NCI-H226 (cell line): ENCODE data around the gene DOHH.

ENCODE experiments used
- DNase-seq: peaks from one replicate; pipeline ENCODE4 v3.0.0-alpha.2; 2015

The DOHH gene

DNA sequence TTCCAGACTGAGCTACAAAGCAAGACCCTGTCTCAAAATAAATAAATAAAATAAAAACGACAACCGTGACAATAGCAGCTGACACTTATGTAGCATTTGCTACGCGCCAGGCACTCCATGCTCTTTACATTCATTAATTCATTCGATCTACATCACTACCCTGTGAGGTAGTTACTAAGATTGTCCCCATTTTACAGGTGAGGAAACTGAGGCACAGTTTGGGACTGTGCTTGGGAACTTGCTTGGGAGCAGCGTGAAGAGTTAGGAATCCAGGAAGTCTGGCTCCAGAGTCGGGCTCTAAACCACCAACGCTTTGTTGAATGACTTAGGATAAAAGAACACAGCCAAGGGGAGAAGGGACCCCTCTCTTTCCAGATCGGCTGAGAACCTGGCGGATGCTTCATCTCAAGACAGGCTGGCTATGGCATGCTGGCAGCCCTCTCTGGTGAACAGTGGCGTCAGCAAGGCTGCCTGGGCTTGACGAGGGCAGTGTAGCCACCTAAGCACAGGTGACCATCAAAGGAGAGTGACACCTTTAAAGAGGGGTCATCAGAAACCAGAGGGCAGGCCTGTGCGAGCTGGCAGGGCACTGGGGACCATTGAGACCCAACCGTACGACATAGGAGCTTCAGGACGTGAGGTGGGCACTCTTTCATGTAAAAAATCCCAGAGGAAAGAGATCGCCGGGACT lies 591 bp downstream of the DOHH start:
- DNase-seq: no peak

DNA sequence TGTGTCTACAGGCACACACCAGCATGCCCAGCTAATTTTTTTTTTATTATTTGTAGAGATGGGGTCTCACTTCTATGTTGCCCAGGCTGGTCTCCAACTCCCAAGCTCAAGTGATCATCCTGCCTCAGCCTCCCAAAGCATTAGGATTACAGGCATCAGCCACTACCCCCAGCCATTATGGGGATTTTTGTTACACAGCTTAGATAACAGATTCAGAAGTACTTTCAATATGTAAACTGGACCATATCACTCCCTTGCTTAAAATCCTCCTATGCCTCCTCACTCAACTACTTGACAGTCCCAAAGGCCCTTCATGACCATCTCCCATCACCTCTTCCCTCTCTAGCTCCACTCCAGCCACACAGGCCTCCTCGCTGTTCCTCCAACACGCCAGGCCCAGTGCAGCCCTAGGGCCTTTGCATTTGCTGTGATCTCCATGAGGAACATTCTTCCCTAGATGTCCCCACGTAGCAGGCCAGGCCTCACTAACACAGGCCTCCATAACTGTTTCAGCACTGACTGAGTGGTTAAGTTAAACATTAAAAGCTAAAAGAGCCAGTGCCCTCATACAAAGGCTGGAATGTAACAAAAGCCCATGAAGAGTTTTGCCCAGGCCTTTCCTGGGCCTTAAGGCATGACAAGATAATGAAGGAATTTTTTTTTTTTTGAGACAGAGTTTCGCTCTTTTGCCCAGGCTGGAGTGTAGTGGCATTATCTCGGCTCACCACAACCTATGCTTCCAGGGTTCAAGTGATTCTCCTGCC lies 2.5 kb downstream of the DOHH start:
- DNase-seq: no peak

DNA sequence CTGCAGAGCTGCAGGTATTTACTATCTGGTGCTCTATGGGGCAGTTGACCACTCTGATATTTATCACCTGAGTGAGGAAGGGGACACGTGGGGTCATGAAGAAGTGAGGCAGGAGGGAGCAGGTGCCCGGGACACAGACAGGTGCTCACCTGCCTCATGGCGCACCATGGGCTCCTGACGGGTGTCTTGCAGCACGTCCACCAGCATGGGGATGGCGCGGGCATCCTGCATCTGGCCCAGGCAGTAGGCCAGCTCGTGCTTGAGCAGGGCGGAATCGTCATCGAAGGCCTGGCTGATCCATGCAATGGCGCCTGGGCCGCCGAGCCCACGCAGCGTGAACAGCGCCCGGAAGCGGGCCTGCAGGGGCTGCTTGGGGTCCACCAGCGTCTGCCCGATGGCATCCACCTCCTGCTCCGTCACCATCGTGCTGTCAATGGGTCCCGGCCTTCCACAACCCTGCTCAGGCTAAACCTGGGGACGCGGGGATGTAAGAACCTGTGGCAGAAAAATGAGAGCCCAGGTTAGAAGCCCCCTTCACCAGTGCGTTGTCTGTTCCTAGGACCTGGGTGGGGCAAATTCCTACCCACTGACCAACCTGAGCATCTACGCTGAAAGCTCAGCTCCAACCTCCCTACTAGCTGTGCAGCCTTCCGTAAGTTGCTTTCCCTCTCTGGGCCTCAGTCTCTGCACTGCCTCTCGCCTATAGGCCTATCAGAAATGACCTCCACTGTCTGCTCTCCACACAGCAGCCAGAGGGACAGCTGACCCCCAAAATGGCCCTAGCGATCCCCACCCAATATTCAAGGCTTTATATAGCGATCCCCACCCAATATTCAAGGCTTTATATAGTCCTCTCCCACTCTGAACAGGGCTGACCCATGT lies 3.8 kb downstream of the DOHH start:
- no peak for DNase-seq

DNA sequence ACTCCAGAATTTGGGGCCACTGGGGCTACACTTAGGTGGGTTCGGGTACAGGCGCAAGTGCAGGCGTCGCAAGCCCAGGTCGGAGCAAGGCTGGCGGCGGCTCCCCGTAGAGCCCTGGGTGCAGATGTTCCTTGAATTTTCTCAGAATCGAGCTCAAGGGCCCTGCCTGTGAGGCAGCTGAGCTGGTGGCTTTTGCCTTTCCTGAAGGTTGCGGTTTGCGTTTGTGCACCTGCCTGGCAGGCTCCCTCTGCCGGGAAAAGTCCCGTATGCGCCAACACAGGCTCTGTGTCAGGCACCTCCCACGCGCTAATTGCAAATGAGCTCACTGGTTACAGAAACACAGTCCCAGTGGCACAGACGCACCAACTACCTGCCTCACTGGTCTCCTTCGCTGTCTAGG lies 5.9 kb downstream of the DOHH start:
- DNase-seq: no peak

DNA sequence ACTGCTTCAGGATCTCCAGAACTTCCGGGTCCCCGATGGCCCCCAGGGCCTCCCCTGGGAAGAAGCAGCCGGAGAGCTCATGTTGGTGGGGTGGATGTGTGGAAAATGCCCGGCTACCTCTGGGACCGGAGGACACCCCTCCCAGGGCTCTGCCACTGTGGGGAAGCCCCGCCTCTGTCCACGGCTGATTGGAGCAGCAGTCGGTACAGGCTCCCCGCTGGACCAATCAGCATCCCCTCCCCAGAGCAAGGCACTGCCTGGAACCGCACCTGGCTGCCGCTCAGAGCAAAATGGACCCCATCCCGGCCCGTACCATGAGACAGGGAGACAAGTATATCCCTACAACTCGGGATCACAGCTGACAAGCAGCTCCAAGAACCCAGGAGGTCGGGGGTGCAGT lies 6.4 kb downstream of the DOHH start:
- DNase-seq: peak; percentile 22

DNA sequence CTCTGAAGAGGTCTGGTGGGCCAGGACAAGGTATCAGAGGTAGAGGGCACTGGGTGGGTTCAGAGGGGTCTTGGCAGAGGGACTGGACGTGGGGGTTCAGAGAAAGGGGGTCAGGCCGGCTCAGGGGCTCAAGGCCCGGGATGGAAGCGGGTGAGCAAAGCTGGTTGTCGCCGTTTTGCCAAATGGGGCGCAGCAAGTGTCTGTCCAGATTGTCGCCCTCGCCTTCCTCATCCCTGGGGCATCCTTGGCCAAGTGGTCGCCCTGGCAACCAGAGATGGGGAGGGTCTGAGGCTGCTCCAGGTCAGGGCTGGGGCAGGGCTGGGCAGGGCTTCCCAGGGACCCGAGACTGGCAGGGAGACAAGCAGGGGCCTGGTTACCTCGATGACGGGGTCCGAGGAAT lies 6.8 kb downstream of the DOHH start:
- DNase-seq: no peak

DNA sequence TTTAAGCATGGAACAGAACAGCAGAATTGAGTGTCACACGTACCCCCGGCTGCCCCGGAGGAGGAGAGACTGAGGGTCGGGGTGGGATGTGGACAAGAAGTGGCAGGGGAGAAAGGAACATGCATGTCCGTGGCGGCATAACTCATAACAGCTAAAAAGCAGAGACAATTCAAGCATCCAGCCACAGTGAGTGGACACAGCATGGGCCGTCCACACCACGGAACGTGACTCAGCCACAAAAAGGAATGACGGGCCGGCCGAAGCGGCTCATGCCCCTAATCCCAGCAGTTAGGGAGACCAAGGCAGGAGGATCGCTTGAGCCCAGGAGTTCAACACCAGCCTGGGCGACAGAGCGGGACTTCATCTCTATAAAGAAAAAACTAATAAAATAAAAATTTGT lies 7.6 kb downstream of the DOHH start:
- no peak for DNase-seq

DNA sequence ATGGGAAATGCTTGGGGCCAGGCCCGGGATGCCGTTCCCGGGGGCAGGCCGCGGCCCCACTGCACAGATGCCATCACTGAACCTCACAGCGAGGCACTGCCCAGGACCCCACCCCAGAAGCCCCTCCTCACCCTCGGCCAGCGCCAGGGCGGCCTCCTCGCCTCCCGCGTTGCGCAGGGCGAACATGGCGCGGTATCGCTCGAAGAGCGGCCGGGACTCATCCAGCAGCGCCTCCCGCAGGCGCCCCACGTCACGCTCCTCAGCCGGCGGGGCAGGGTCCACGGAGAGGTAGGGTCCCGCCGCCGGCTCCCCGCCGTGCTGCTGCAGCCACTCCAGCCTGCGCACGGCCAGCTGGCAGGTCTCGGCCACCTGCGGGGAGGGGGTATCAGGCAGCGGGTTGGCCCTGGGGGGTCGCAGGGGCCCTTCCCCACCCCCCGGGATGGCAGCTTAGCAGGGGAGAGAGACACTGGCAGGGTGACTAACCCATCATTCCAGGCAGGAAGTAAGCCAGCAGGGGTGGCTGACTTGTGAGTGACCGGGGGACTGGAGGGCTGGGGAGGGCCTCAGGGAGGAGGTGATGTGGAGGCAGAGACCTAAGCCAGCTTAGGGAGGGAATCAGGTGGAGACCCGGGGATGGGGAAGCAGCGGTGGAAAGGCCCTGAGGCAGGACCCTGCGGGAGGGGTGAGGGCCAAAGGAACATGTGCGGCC lies 8.2 kb downstream of the DOHH start:
- no peak for DNase-seq

DNA sequence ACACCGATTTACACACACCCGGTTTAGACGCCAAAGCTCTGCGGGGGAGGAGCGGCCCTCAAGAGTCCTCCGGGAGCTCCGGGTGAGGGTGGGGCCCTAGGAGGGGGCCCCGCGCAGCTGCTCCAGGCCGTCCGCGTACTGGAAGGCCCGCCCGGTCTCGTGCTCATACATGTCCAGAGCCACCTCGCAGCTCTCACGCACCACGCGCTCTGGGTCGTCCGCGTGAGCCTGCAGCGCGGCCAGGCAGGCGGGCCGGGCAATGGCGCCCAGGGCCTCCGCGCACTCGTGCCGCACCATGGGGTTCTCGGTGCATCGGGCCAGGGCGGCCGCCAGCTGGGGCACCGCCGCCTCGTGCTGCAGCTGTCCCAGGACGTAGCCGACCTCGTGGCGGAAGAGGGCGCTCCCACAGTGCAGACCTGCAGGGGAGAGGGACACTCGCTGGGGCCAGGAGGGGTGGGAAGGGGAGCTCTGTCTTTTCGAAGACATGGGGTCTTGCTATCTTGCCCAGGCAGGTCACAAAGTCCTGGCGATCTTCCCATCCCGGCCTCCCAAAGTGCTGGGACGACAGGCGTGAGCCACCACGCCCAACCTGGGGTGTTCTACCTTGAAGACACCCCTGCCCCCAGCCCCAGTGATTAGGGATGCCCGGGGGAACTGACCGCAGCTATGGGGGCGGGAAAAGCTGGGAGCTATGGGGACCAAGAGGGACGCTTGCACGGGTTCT lies 8.9 kb downstream of the DOHH start:
- no peak for DNase-seq

DNA sequence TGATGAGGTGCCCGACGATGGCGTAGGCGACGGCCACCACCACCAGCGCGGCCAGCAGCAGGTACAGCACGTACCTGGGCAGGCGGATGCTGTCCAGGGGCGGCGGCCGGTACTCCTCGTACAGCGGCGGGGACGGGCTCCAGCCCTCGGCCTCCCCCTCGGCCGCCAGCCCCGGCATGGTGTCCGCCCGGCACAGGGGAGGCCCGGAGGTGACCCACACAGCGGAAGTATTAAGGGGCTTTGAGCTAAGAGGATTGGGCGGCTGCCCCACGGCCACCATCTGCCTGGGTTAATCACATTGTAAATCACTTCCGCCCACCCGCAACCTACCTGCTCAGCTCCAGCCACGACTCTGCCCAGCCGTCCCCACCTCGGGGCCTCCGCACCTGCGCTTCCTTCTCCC lies 17.2 kb downstream of the DOHH start, which contains the start of gene SMIM44:
Gene SMIM44, minus strand, starts transcription at position 216 of the 403 bp plus-strand sequence. Its CDS starts 38 bp downstream, at position 178.
- DNase-seq: no peak

DNA sequence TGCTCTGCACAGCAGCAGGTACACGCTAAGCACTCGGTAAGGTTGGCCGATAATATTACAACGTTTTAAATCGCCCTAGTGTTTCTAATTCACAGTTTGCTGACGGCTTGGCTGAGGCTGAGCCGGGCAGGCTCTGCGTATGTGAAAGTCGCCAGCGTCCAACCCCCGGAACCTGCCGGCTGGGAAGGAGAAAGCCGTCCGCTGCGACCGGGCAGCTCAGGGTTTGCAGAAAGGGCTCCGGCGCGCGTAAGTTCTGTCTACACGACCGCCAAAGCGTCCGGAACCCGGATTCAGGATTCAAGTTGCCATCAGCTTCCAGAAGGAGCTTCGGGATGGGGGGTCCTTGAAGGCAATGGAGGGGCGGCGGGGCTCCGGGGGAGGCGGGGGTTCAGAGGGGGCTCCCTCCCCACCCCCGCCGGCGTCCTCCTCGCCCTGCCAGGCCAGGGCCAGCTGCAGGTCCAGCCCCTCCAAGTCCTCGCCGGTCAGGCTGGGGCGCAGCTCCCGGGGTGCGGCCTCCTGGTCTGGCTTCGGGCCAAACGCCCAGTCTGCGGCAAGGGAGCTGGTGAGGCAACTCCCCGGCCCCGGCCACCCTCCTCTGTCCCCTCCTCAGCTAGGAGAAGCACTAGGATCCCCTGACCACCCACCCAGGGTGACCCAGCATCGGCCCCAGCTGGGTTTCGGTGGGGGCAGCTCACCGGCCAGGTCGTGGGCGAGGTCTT lies 17.8 kb downstream of the DOHH start:
- no peak for DNase-seq

DNA sequence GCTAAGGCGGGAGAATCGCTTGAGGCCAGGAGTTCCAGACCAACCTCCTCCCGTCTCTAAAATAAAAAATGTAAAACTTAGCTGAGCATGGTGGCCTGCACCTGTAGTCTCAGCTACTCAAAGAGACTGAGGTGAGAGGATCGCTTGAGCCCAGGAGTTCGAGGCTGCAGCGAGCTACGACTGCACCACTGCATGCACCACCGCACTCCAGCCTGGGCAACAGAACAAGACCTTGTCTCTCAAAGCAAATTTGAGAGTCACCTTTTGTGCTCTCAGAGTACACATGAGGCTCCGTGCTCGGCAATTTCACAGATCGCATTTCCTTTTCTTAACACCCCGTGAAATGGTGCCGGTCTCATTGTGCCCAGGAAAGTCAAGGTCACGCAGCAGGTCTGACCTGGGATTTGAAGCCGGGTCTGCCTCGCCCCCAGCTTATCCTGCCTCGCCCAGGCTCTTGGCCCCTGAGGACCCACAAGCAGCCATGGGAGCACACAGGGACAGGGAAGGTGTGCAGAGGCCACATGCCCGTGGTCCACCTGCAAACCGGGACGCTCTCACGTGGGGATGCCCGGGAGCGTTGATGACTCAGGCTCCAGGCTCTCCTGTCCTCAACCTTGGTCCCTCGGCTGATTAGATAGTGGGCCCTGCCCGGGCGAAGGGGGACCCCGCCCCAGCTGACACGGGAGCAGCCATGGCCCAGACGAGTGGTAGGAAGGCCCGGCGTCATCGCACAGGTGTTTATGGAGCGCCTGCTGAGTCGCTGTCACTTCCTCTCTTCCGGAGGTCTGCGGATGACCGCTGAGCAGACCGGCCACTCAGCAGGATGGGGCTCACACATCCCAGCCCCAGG lies 19.0 kb downstream of the DOHH start:
- DNase-seq: no peak

DNA sequence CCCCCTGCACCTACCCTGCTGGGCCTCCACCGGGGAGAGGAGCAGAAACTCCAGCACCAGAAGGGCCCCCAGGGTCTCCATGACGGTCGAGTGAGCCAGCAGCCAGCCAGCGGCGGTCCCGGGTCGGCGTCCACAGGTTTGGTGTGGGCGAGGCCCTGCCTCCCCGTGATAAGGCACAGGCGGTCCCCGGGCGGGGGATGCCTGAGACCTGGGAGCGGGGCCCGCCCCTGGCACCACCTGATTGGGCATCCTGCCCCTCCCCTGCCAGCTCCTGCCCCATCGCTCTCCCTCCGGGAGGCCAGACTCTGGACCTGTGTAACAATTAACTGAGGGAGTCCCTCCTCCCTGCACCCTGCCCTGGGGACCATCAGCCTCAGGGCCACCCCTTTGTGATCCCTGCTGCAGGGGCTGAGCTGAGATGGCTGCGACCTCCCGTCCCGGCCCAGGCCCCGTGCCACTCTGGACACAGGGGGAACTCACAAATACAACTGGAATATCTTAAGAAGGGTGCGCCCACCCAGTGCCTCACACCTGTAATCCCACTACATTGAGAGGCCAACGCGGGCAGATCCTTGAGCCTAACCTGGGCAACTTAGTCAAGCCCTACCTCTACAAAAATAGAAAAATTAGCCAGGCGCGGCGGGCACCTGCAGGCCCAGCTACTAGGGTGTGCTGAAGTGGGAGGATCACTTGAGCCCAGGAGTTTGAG lies 19.9 kb downstream of the DOHH start, which contains the start of gene SMIM24:
Gene SMIM24, minus strand, starts transcription at position 143 of the 709 bp plus-strand sequence. Its CDS starts 62 bp downstream, at position 81.
- no peak for DNase-seq

DNA sequence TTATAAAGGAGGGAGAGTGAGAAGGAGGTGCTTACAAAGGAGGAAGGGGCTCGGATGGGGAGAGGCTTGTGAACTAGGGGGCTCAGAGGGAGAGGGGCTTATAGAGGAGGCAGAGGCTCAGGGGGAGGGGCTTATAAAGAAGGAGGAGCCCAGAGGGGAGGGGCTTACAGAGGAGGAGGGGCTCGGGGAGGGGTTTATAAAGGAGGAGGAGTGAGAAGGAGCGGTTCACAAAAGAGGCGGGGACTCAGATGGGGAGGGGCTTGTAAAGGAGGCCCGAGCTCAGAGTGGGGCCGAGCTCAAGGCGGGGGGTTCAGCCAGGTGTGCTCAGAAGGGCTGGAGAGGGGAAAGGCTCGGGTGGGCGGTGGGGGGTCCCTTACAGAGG lies 20.6 kb downstream of the DOHH start:
- no peak for DNase-seq

DNA sequence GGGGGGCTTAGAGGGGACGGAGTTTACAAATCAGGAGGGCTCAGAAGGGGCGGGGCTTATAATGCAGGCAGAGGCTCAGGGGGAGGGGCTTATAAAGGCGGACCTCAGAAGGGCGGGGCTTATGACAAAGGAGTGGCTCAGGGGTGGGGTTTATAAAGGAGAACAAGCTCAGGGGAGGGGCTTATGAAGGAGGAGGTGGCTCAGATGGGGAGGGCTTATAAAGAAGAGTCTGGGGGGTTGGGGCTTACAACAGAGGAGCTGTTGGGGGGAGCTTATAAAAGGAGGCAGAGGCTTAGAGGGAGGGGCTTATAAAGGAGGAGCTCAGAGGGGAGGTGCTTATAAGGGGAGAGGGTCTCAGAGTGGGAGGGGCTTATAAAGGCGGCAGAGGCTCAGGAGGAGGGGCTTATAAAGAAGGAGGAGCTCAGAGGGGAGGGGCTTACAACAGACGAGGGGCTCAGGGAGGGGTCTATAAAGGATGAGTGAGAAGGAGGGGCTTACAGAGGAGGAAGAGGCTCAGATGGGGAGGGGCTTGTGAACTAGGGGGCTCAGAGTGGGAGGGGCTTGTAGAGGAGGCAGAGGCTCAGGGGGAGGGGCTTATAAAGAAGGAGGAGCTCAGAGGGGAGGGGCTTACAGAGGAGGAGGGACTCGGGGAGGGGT lies 21.2 kb downstream of the DOHH start:
- no peak for DNase-seq

DNA sequence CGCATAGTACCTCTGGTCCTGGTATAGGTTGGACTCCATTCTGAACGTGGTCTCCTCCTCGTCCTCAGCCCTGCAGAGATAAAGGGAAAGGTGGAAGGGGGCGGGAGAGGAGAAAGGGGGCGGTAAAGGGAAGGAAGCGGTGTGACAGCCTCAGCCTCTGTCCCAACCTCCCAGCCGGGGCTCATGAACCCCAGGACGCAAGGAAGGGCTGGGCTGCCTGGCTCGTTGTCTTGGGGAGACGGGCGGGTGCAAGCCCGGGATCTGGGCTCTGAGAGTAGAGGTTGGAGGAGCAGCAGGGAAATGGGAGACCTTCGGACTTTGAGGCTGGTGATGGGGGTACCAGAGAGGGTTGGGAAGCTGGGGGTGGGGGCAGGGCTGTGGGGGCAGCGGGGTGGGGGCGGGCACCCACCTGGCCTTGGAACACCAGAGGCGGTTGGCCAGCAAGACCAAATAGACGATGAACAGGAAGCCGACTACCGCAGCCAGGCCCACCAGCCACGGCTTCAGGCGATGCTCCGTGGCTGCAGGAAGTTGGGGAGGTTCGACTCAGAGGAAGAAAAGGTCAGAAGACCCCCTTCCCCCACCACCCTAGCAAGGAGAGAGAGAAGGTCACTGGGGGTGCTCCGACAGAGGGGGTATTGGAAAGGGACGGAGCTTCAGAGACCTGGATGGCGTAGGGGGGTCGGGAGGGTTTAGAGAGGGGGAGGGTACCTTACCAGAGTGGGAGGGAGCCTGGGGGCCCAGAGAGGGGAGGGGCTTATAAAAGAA lies 21.9 kb downstream of the DOHH start:
- DNase-seq: no peak

DNA sequence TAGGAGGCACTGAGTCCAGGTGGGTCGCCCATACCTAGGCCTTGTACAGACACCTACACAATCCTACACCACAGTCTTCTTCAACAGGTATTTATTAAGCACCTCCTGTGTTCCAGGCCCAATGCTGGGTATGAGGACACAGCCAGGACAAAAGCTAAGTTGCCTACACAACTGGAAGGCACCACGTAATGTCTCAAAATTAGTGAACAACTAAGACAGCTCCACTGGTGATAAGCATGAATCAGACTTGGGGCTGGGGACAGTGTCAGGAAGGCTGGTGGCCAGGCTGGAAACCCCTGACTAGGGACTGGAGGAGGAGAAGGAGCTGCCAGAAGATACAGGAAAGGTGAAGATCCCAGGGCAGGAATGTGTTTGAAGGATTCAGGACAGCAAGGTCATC lies 22.5 kb downstream of the DOHH start:
- DNase-seq: no peak

DNA sequence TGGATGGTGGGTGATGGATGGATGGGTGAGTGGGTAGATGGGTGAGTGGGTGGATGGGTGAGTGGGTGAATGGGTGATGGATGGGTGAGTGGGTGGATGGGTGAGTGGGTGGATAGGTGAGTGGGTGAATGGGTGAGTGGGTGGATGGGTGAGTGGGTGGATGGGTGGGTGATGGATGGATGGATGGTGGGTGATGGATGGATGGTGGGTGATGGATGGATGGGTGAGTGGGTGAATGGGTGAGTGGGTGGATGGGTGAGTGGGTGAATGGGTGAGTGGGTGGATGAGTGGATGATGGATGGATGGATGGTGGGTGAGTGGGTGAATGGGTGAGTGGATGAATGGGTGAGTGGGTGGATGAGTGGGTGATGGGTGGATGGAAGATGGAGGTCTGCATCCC lies 23.0 kb downstream of the DOHH start:
- DNase-seq: no peak
